ENCODE measurements around the gene AATK.

DNA sequence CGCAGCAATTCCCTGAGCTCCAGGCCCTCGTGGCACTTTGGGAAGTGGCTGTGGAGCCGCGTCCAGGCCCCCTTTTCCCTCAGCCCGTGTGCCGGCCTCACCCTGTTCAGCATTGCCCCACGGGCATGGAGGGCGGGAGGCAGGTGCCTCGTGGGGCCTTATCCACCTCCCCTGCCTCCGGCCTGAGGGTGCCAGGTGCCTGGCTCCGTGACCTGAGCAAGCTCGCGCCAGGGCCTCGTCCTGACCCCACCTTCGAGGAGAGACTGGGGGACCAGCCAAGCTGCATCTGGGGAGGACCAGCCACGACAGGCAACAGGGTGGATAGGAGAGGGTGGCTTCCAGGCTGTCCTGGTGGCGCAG lies 27.0 kb upstream of the AATK start:
- no peak for TF ChIP-seq SP1 (CRISPR knock-in tag; IDR thresholded peaks at IDR 0.05)
- TF ChIP-seq JUNB (CRISPR knock-in tag; conservative IDR thresholded peaks at IDR 0.05), result no peak
- no peak for TF ChIP-seq EZH2 (IDR thresholded peaks at IDR 0.05; ENCODE audit: borderline replicate concordance, low read depth, low read length)
- no peak for TF ChIP-seq TCF7 (IDR thresholded peaks at IDR 0.05; ENCODE audit: borderline replicate concordance)
- no peak for TF ChIP-seq CBFB (CRISPR knock-in tag; IDR thresholded peaks at IDR 0.05)
- no peak for TF ChIP-seq SIN3A (IDR thresholded peaks at IDR 0.05; ENCODE audit: borderline replicate concordance in 2 of 2, control insufficient read depth in 1 of 2, low read depth in 2 of 2, low read length in 2 of 2)
- TF ChIP-seq ETV1 (tag; conservative IDR thresholded peaks at IDR 0.05; ENCODE audit: low read depth), result no peak
- no peak for TF ChIP-seq POLR2A (conservative IDR thresholded peaks at IDR 0.05)
